GM23338 (cell line): ENCODE measurements around the gene ST6GALNAC3. TPM values are rescaled to one million over a fixed set of nuclear protein-coding genes. Genes with fewer than 3 reads are reported as not detected.

ENCODE experiments used
- ATAC-seq: fragments of 200-7000 bp; cut with Tn5 transposase; 3 replicates; pipeline ENCODE4 v1.9.1; 2020
- DNase-seq: peaks from one replicate; pipeline ENCODE4 v3.0.0-alpha.2; 2015; ENCODE audit warnings: low spot score
- H2AFZ ChIP-seq: fragments of 200-600 bp; sonication (generic); 2 replicates; pipeline ENCODE4 v1.8.0; 2016; ENCODE audit warnings: antibody characterized with exemption, mild to moderate bottlenecking, moderate library complexity
- H3F3A ChIP-seq: fragments of 200-600 bp; sonication (generic); replicated peaks from 2 replicates; pipeline ENCODE4 v1.8.0; 2017; ENCODE audit warnings: antibody characterized with exemption, mixed run types, low read depth
- H3K27ac ChIP-seq: fragments of 200-600 bp; sonication (generic); 2 replicates; pipeline ENCODE4 v1.6.1; 2016; ENCODE audit warnings: low read depth
- H3K27me3 ChIP-seq: fragments of 200-600 bp; sonication (generic); 2 replicates; pipeline ENCODE4 v1.8.0; 2016; ENCODE audit warnings: mild to moderate bottlenecking, mixed run types, moderate library complexity; ENCODE audit not compliant: insufficient read depth
- H3K36me3 ChIP-seq: fragments of 200-600 bp; sonication (generic); 2 replicates; pipeline ENCODE4 v1.8.0; 2016; ENCODE audit warnings: mild to moderate bottlenecking; ENCODE audit not compliant: insufficient read depth
- H3K4me1 ChIP-seq: fragments of 200-600 bp; sonication (generic); 2 replicates; pipeline ENCODE4 v1.8.0; 2016; ENCODE audit warnings: mild to moderate bottlenecking, moderate library complexity; ENCODE audit not compliant: insufficient read depth
- H3K4me2 ChIP-seq: fragments of 200-600 bp; sonication (generic); 2 replicates; pipeline ENCODE4 v1.7.1; 2017; ENCODE audit warnings: mixed run types
- H3K4me3 ChIP-seq: fragments of 200-600 bp; sonication (generic); 2 replicates; pipeline ENCODE4 v1.6.1; 2016; ENCODE audit warnings: mixed run types
- H3K79me2 ChIP-seq: fragments of 200-600 bp; sonication (generic); replicated peaks from 2 replicates; pipeline ENCODE4 v1.8.0; 2017; ENCODE audit warnings: mild to moderate bottlenecking; ENCODE audit not compliant: insufficient read depth
- H3K9me2 ChIP-seq: fragments of 200-600 bp; sonication (generic); 2 replicates; pipeline ENCODE4 v1.8.0; 2017; ENCODE audit not compliant: insufficient read depth
- H4K20me1 ChIP-seq: fragments of 200-600 bp; sonication (generic); replicated peaks from 2 replicates; pipeline ENCODE4 v1.8.0; 2017; ENCODE audit warnings: mild to moderate bottlenecking; ENCODE audit not compliant: insufficient read depth
- H3K27ac Mint-ChIP-seq: 2 replicates; pipeline ENCODE4 v1.8.0; 2020; ENCODE audit warnings: inconsistent platforms, mild to moderate bottlenecking, moderate library complexity, mixed read lengths
- H3K27me3 Mint-ChIP-seq: 3 replicates; pipeline ENCODE4 v1.8.0; 2022; ENCODE audit warnings: low read depth, mild to moderate bottlenecking, moderate library complexity, mixed read lengths, inconsistent platforms; ENCODE audit not compliant: insufficient read depth, poor library complexity
- H3K36me3 Mint-ChIP-seq: 3 replicates; pipeline ENCODE4 v1.8.0; 2021; ENCODE audit warnings: low read depth, mild to moderate bottlenecking, inconsistent platforms, moderate library complexity, mixed read lengths
- H3K4me1 Mint-ChIP-seq: 3 replicates; pipeline ENCODE4 v1.8.0; 2020; ENCODE audit warnings: mild to moderate bottlenecking, inconsistent platforms, mixed read lengths
- H3K4me3 Mint-ChIP-seq: 3 replicates; pipeline ENCODE4 v1.8.0; 2021; ENCODE audit warnings: moderate library complexity, mild to moderate bottlenecking, inconsistent platforms, mixed read lengths
- H3K9me3 Mint-ChIP-seq: 3 replicates; pipeline ENCODE4 v1.8.0; 2020; ENCODE audit warnings: moderate library complexity, mild to moderate bottlenecking, inconsistent platforms, mixed read lengths
- CREB1 ChIP-seq: fragments of 250-450 bp; sonication (Bioruptor Pico); IDR thresholded peaks from 2 replicates; pipeline ENCODE4 v1.5.0; 2020; ENCODE audit warnings: low read depth, mild to moderate bottlenecking, moderate library complexity
- CTCF ChIP-seq, 2 experiments: fragments of 200-600 bp in 1 of 2; sonication (generic) in 1 of 2; conservative IDR thresholded peaks; 2 replicates each; pipeline versions ENCODE4 v1.5.1 to v1.6.1; 2016 to 2017; ENCODE audit warnings: antibody characterized with exemption in 2 of 2, low read depth in 2 of 2, mild to moderate bottlenecking in 2 of 2, moderate library complexity in 1 of 2
- EZH2phosphoT487 ChIP-seq: fragments of 200-600 bp; sonication (generic); IDR thresholded peaks from one replicate; pipeline ENCODE4 v1.8.1; 2018; ENCODE audit warnings: antibody characterized with exemption; ENCODE audit not compliant: unreplicated experiment
- NANOG ChIP-seq: IDR thresholded peaks from 2 replicates; pipeline ENCODE4 v1.6.1; 2016; ENCODE audit warnings: antibody characterized with exemption, borderline replicate concordance
- REST ChIP-seq: IDR thresholded peaks from one replicate; pipeline ENCODE4 v1.6.1; 2018; ENCODE audit warnings: antibody characterized with exemption; ENCODE audit not compliant: unreplicated experiment
- STAT1 ChIP-seq: IDR thresholded peaks from one replicate; pipeline ENCODE4 v1.6.1; 2016; ENCODE audit warnings: antibody characterized with exemption; ENCODE audit not compliant: unreplicated experiment
- ZNF114 ChIP-seq: fragments of 250-450 bp; sonication (Bioruptor Pico); IDR thresholded peaks from 2 replicates; pipeline ENCODE4 v1.5.0; 2020; ENCODE audit warnings: mild to moderate bottlenecking, moderate library complexity
- ZNF462 ChIP-seq: fragments of 250-450 bp; sonication (Bioruptor Pico); IDR thresholded peaks from 2 replicates; pipeline ENCODE4 v1.5.0; 2020; ENCODE audit warnings: mild to moderate bottlenecking, moderate library complexity
- polyA plus RNA-seq: library from polyadenylated mRNA; unstranded; fragments of >200 nt; fragmentation: Nextera tagmentation; extraction: Ambion mirVana; gene quantifications from 2 replicates; pipeline ENCODE4 v1.2.1, GENCODE V29; 2016
- total RNA-seq: library from RNA; depleted of rRNA; stranded (reverse); fragments of >200 nt; shearing (Covaris generic); gene quantifications from 2 replicates; pipeline ENCODE4 v1.2.3, GENCODE V29; 2014

The ST6GALNAC3 gene
- total and polyA plus RNA-seq, 2 experiments from 2014 or later = 4.7 to 11.6 TPM

GRCh38 chr1:76048219-76048618 is 26.3 kb upstream of the ST6GALNAC3 start:
- no peaks in the 10 kb centered on the region for H3K27me3 Mint-ChIP-seq
- DNase-seq (no peak), ATAC-seq (no peak)
- H3F3A ChIP-seq = no peaks in the 10 kb centered on the region
- no peak overlapping the region for H3K4me2 ChIP-seq
- peaks cover 54% of the 10 kb centered on the region for H3K4me1 Mint-ChIP-seq
- no peaks in the 10 kb centered on the region for H3K9me2 ChIP-seq
- H3K27ac Mint-ChIP-seq = no peak overlapping the region; the same call in 1 of the 2 replicates
- H3K9me3 Mint-ChIP-seq = no peaks in the 10 kb centered on the region
- H3K27me3 ChIP-seq = no peaks in the 10 kb centered on the region
- TF ChIP-seq STAT1 = no peak
- TF ChIP-seq CTCF (conservative IDR thresholded peaks at IDR 0.05; ENCODE audit: low read depth in 2 of 2) = no peak
- no peak for TF ChIP-seq ZNF114 (CRISPR knock-in tag)
- TF ChIP-seq NANOG = no peak
- no peak overlapping the region for H2AFZ ChIP-seq
- no peak overlapping the region for H3K4me3 ChIP-seq
- H3K4me3 Mint-ChIP-seq = no peak overlapping the region
- H4K20me1 ChIP-seq = no peaks in the 10 kb centered on the region
- peaks cover 27% of the 10 kb centered on the region for H3K4me1 ChIP-seq
- H3K36me3 ChIP-seq = no peaks in the 10 kb centered on the region
- H3K36me3 Mint-ChIP-seq = no peaks in the 10 kb centered on the region
- H3K27ac ChIP-seq = no peak overlapping the region
- H3K79me2 ChIP-seq = no peaks in the 10 kb centered on the region

- Histone ChIP-seq H3K9me2 (no peaks in the 10 kb centered on the region), H3K79me2 (no peaks in the 10 kb centered on the region), H3K4me2 (no peak overlapping the region), H2AFZ (no peak overlapping the region), H3K27me3 (no peaks in the 10 kb centered on the region), H3K4me3 (no peak overlapping the region), H3K27ac (no peak overlapping the region), H3K36me3 (no peaks in the 10 kb centered on the region), H3F3A (no peaks in the 10 kb centered on the region), H4K20me1 (no peaks in the 10 kb centered on the region), H3K4me1 (peaks cover 33% of the 10 kb centered on the region)
- Mint-ChIP-seq H3K4me1 (peaks cover 61% of the 10 kb centered on the region), H3K4me3 (no peak overlapping the region), H3K36me3 (no peaks in the 10 kb centered on the region), H3K9me3 (no peaks in the 10 kb centered on the region), H3K27me3 (no peaks in the 10 kb centered on the region), H3K27ac (no peak overlapping the region)
- TF ChIP-seq CREB1 (CRISPR knock-in tag) = no peak
- no peak for TF ChIP-seq ZNF114 (CRISPR knock-in tag)
- TF ChIP-seq ZNF462 (CRISPR knock-in tag) = no peak
- no peak for TF ChIP-seq REST
- no peak for TF ChIP-seq EZH2phosphoT487
- no peak for ATAC-seq
- DNase-seq = no peak
Measured at GRCh38 chr1:76048926-76049325, 25.6 kb upstream of the ST6GALNAC3 start.
